ENCODE data around the gene OSTF1. TPM values are rescaled to one million over a fixed set of nuclear protein-coding genes. Genes with fewer than 3 reads are reported as not detected.

OSTF1 gene
- polyA plus RNA-seq, 6 donors from 2014 or later = 161 to 268 (median 200) TPM

DNA sequence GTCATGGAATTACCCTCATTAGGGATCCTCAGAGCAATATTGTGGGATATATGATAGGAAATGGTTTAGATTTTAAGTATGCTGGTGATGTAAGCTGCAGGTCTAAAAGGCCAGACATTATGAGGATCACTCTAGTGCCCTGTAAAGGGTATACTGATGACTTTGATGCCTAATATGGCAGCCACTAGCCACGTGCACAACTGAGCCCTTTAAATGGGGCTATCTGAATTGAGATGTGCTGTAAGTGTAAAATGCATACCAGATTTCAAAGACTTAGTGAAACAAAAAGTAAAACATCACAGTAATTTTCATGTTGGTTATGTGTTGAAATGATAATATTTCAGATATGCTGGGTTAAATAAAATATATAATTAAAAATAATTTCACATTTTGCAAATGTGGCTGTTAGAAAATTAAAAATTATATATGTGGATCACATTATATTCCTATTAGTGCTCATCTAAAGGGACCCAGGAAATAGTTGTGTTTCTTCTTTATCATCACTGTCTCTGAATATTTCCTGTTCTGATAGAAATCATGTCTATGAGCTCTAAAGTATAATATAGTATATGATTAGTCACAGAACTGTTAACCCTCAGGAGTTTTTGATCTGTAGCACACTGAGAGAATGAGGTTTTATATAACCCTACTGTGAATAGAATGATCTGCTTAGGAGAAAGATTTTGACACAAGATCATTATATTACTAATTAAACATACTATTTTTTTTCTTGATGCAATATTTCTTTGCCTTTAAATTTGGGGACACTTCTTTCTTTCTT, 50.1 kb downstream of the OSTF1 start:
- no peak overlapping the region for H3K4me3 Mint-ChIP-seq
- peaks cover 0 to 3% (median 2%) of the 10 kb centered on the region in 7 donors for H3K9me3 Mint-ChIP-seq
- H3K27ac Mint-ChIP-seq = no peak overlapping the region
- ATAC-seq (ENCODE audit: low read depth in 2 of 2) = no peak
- H3K4me1 Mint-ChIP-seq = peaks cover 9 to 23% (median 10%) of the 10 kb centered on the region in 3 donors
- DNase-seq = no peak
- H3K27me3 Mint-ChIP-seq = no peaks in the 10 kb centered on the region
- peaks cover 43 to 57% of the 10 kb centered on the region in 2 donors for H3K36me3 Mint-ChIP-seq

DNA sequence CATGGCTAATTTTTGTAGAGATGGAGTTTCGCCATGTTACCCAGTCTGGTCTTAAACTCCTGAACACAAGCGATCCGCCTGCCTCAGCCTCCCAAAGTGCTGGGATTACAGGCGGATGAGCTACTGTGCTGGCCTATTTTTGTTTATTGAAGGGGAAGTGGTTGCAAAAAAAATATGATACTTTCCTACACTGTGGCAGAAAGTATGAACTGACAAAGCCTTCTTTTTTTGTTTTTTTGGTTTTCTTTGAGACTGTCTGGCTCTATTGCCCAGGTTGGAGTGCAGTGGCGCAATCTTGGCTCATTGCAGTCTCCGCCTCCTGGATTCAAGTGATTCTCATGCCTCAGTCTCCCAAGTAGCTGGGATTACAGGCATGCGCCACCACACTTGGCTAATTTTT, 50.9 kb downstream of the OSTF1 start:
- DNase-seq (no peak), ATAC-seq (ENCODE audit: low read depth in 2 of 2) (no peak)
- Mint-ChIP-seq H3K27me3 (no peaks in the 10 kb centered on the region), H3K9me3 (peaks cover 4 to 9% (median 7%) of the 10 kb centered on the region in 7 donors), H3K4me3 (no peak overlapping the region), H3K27ac (peak overlapping the region in 1 of 6 donors; percentile 42), H3K36me3 (peaks cover 45 to 63% of the 10 kb centered on the region in 2 donors), H3K4me1 (peaks cover 10 to 26% (median 13%) of the 10 kb centered on the region in 3 donors)

DNA sequence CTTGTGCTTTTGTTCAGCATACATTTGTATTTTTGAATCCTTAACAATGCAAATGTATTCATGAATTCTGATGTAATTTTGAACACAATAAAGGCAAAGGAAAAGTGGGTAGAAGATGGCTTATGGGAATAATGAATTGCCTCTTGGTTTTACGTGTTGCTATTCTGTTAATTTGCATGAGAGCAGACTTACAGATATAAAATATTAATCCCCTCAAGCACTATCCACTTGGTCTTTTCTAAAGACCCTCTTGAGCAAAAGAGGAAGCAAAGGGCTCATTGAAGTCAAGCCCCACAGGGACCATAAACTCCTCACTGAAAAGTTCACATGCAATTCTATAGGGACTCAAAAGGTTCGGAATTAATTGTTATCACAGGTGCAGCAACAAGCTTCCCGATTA, 51.9 kb downstream of the OSTF1 start:
- H3K27me3 Mint-ChIP-seq = no peaks in the 10 kb centered on the region
- ATAC-seq (ENCODE audit: low read depth in 2 of 2) = no peak
- peaks cover 56 to 63% of the 10 kb centered on the region in 2 donors for H3K36me3 Mint-ChIP-seq
- no peak for DNase-seq
- H3K4me1 Mint-ChIP-seq = peaks cover 10 to 23% (median 13%) of the 10 kb centered on the region in 3 donors
- H3K4me3 Mint-ChIP-seq = no peak overlapping the region
- H3K9me3 Mint-ChIP-seq = peaks cover 4 to 19% (median 12%) of the 10 kb centered on the region in 7 donors
- H3K27ac Mint-ChIP-seq = no peak overlapping the region

DNA sequence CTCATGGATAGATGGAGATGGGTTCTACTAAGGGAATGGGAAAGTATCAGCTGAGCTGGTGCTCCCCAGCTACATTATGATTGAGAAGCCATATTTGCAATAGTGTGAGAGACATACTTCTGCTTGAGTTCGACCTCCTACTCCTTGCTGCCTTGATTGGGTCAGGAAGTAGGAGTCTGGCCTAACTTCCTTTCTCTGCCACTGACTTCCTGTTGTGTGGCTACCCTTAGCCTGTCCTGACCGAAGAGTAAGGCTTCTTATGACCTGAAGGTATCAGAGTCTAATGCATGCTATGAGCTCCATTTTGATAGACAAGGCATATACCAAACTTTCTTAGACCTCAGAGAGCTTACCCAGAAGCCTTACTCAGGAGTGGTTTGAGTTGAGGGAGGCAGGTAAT, 53.9 kb downstream of the OSTF1 start:
- Mint-ChIP-seq H3K4me3 (no peak overlapping the region), H3K9me3 (peaks cover 4 to 19% (median 12%) of the 10 kb centered on the region in 7 donors), H3K27me3 (no peaks in the 10 kb centered on the region), H3K27ac (peak overlapping the region in 3 of 6 donors; percentile 9 to 73 (median 12)), H3K36me3 (peaks cover 54 to 55% of the 10 kb centered on the region in 2 donors), H3K4me1 (peaks cover 16 to 27% (median 19%) of the 10 kb centered on the region in 3 donors)
- DNase-seq = no peak
- ATAC-seq (ENCODE audit: low read depth in 2 of 2) = no peak

DNA sequence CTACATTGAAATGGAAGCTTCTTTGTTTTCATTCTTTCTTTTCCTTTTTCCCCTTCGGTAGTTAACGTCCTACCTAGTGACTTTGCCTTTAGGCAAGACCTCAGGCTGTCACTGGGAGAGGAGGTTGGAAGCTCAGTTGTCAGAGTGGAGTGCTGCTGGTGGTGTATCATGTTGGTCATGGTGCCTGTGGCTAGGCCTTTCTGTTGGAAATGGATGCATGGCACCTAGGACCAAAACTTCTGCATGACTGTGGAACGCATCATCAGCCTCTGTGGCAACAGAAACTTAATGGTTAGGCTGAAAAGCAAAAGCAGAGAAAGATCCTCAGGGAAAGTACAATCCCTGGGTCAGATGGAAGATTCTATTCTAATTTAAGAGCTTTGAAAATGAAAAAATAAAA, 57.9 kb downstream of the OSTF1 start:
- Mint-ChIP-seq H3K27me3 (no peaks in the 10 kb centered on the region), H3K4me1 (peaks cover 29 to 36% (median 35%) of the 10 kb centered on the region in 3 donors), H3K9me3 (peaks cover 4 to 19% (median 12%) of the 10 kb centered on the region in 7 donors), H3K36me3 (peaks cover 42 to 44% of the 10 kb centered on the region in 2 donors), H3K27ac (peak overlapping the region in 2 of 6 donors; percentile 67 to 83), H3K4me3 (no peak overlapping the region)
- ATAC-seq (ENCODE audit: low read depth in 2 of 2) (no peak), DNase-seq (no peak)

DNA sequence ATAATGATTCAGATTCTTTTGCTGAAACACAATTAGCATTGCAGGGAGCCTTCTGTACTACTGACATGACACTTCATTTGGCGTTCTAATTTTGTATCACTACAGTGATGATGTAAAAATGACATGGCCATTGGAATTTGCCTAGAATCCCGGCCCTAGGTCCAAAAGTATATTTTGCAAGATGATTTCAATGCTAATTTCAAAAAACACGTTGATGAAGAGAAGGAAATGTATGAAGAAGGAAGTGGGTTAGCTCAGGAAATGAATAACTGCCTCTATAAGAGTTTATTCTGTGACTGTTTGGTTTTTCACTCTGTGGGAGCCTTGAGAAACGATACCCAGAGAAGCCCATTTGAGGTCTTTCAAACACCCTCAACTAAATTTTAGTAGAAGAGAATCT, 59.3 kb downstream of the OSTF1 start:
- H3K27ac Mint-ChIP-seq = peak overlapping the region in 5 of 6 donors; percentile 22 to 91 (median 77)
- peaks cover 21 to 30% (median 29%) of the 10 kb centered on the region in 3 donors for H3K4me1 Mint-ChIP-seq
- ATAC-seq (ENCODE audit: low read depth in 2 of 2) = no peak
- H3K9me3 Mint-ChIP-seq = peaks cover 4 to 19% (median 12%) of the 10 kb centered on the region in 7 donors
- peaks cover 32 to 36% of the 10 kb centered on the region in 2 donors for H3K36me3 Mint-ChIP-seq
- H3K27me3 Mint-ChIP-seq = no peaks in the 10 kb centered on the region
- no peak for DNase-seq
- no peak overlapping the region for H3K4me3 Mint-ChIP-seq

DNA sequence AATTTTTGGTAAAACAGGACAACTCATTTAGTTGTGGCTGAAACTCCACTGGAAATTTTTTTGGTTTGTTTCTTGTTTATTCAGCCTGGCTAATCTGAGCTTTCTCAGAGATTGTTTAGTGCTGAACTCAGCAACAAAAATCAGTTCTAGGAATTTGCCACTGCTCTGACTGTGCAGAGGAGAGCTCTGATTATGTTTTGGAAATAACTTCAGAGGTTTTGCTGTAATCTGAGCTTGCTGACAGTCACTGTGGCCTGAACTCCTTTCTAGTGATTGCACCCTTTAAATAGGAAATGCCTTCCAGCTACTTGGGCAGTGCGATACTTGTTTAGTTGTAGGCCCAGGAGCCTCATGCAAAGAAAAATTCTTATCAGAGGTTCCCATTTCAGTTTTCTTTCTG, 60.2 kb downstream of the OSTF1 start:
- H3K4me3 Mint-ChIP-seq = no peak overlapping the region
- DNase-seq = no peak
- peaks cover 26 to 28% of the 10 kb centered on the region in 2 donors for H3K36me3 Mint-ChIP-seq
- peaks cover 18 to 29% (median 27%) of the 10 kb centered on the region in 3 donors for H3K4me1 Mint-ChIP-seq
- H3K9me3 Mint-ChIP-seq = peaks cover 2 to 16% (median 9%) of the 10 kb centered on the region in 7 donors
- H3K27me3 Mint-ChIP-seq = no peaks in the 10 kb centered on the region
- H3K27ac Mint-ChIP-seq = no peak overlapping the region
- no peak for ATAC-seq (ENCODE audit: low read depth in 2 of 2)

DNA sequence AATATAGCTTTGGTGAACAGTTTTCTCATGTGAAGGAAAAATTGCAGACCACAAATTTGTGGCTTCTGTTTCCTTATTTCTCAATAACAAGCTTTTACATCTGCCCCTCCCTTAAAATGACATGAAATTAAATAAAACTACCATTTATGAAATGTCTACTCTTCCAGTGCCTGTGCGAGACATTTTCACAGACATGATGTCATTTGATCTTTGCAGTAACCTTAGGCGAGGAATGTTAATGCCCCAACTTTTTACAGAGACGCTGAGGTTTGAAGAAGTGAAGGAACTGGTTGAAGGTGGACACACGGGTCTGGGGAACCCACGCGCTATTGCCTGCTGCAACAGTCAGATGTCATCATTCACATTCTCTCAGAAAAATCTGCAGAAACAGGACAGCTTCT, 61.5 kb downstream of the OSTF1 start:
- no peak overlapping the region for H3K4me3 Mint-ChIP-seq
- peak overlapping the region in 5 of 6 donors; percentile 5 to 78 (median 57) for H3K27ac Mint-ChIP-seq
- H3K4me1 Mint-ChIP-seq = peaks cover 16 to 29% (median 25%) of the 10 kb centered on the region in 3 donors
- DNase-seq (no peak), ATAC-seq (ENCODE audit: low read depth in 2 of 2) (no peak)
- H3K27me3 Mint-ChIP-seq = no peaks in the 10 kb centered on the region
- peaks cover 13 to 15% of the 10 kb centered on the region in 2 donors for H3K36me3 Mint-ChIP-seq
- peaks cover 0 to 4% (median 1%) of the 10 kb centered on the region in 7 donors for H3K9me3 Mint-ChIP-seq

DNA sequence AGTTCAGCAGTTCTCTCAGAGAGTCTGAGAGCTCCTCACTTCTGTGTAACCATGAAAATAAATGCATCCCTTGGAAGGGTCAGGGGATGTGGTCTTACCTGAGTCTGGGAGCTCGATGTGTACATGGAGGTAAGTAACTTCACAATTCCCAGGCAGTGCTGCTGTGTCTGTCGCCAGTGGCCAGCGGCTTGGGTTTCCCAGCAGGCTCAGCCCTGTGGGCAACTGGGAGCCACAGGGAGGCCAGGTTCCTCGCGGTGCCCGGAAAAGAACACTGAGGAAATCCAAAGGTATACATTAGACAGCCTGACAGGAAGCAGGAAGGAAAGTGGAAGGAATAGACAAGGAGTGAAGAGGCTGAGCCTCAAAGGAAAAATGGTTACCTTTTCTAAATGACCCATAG, 62.2 kb downstream of the OSTF1 start:
- Mint-ChIP-seq H3K27ac (peak overlapping the region in 2 of 6 donors; percentile 9 to 27), H3K9me3 (no peaks in the 10 kb centered on the region), H3K4me3 (no peak overlapping the region), H3K4me1 (peaks cover 16 to 29% (median 21%) of the 10 kb centered on the region in 3 donors), H3K27me3 (no peaks in the 10 kb centered on the region), H3K36me3 (peaks cover 7 to 11% of the 10 kb centered on the region in 2 donors)
- no peak for DNase-seq
- ATAC-seq (ENCODE audit: low read depth in 2 of 2) = no peak

DNA sequence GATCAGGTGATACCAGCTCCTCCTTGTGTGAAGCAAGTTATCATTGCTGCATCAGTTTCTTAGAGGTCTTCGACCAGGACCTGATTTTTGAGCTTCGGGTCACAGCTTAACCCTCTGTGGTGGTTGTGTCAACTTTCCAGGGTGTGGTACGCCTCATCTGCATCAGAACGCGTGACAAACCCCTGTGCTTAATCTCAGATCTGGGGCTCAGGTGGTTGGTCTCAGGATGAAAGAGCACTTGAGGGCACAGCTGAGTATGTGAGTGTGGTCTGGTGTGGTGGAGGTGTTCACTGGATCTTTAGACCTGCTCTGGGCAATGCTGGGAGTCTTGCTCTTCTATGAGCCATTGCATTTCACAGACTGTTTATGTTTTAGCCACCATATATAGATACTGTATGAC, 64.1 kb downstream of the OSTF1 start:
- DNase-seq = no peak
- H3K9me3 Mint-ChIP-seq = no peaks in the 10 kb centered on the region
- ATAC-seq (ENCODE audit: low read depth in 2 of 2) = no peak
- peaks cover 7 to 11% of the 10 kb centered on the region in 2 donors for H3K36me3 Mint-ChIP-seq
- H3K27ac Mint-ChIP-seq = peak overlapping the region in 3 of 6 donors; percentile 36 to 92 (median 57)
- H3K4me1 Mint-ChIP-seq = peaks cover 9 to 22% (median 15%) of the 10 kb centered on the region in 3 donors
- no peaks in the 10 kb centered on the region for H3K27me3 Mint-ChIP-seq
- no peak overlapping the region for H3K4me3 Mint-ChIP-seq

DNA sequence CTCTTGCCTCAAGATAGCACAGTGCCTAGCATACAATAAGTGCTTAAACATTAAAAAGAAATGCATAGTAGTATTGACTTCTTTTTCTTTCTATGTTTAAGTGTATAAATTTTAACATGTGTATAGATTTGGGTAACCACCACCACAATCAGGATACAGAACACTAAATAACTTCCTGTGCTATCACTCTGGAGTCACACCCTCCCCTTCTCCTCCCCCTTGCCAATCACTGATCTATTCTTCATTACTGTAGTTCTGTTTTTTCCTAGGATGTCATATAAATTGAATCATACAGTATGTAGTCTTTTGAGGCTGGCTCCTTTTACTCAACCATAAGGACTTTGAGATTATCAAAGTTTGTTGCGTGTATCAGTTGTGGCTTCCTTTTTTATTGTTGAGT, 68.5 kb downstream of the OSTF1 start:
- H3K27ac Mint-ChIP-seq = no peak overlapping the region
- DNase-seq = no peak
- H3K4me3 Mint-ChIP-seq = no peak overlapping the region
- no peaks in the 10 kb centered on the region for H3K4me1 Mint-ChIP-seq
- H3K9me3 Mint-ChIP-seq = no peaks in the 10 kb centered on the region
- no peaks in the 10 kb centered on the region for H3K27me3 Mint-ChIP-seq
- H3K36me3 Mint-ChIP-seq = peaks cover 0 to 5% of the 10 kb centered on the region in 2 donors
- no peak for ATAC-seq (ENCODE audit: low read depth in 2 of 2)

DNA sequence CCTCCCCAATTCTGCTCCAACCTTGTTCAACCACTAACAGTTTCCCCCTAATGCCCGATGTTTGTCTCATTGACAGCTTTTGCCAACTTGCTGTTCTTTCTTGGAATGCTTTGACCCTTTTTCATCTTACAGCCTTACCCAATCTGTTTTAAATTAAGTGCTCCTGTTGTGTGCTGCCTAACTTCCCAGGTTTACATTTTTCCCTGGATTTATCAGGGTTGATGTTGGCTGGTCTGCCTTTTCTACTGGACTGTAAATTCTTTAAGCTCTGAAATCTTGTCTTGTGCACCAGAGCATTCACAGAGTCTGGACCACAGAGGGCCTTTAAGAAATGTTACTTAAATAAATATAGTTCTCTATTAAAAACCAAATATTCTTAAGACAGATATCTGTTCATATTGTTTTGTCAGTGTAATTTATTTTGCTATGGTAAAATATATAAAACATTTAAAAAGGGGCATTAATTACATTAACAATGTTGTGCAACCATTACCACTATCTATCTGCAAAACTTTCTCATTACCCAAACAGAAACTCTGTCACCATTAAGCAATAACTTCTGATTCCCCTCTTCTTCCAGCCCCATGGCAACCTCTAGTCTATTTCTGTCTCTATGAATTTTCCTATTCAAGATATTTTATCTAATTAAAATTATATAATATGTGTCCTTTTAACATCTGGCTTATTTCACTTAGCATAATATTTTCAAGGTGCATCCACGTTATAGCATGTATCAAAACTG, 73.0 kb downstream of the OSTF1 start:
- Mint-ChIP-seq H3K9me3 (peaks cover 0 to 10% (median 3%) of the 10 kb centered on the region in 7 donors), H3K27me3 (no peaks in the 10 kb centered on the region), H3K36me3 (peaks cover 27 to 32% of the 10 kb centered on the region in 2 donors), H3K27ac (peak overlapping the region in 2 of 6 donors; percentile 68 to 76), H3K4me3 (no peak overlapping the region), H3K4me1 (no peaks in the 10 kb centered on the region)
- DNase-seq (no peak), ATAC-seq (ENCODE audit: low read depth in 2 of 2) (no peak)

DNA sequence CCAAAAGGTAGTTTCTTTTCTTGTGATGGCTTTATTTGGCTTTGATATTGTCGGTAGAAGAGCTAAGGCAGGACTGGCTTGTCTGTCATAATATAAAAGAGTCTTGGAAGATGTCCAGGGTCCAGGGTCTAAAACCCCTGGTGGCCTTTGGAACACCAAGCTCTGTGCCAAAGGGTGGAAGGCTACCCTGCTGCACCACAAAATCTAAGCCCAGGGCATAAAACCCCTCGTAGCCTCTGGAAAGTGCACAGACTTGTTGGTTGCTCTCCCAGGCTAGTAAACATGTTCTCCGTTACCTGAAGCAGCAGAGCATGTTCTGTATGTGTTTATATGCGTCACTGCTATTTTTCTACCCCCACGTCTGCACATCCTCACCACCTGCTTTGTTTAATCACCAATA, 75.5 kb downstream of the OSTF1 start:
- Mint-ChIP-seq H3K27me3 (no peaks in the 10 kb centered on the region), H3K36me3 (peaks cover 50 to 52% of the 10 kb centered on the region in 2 donors), H3K4me3 (no peak overlapping the region), H3K9me3 (peaks cover 0 to 18% (median 9%) of the 10 kb centered on the region in 7 donors), H3K4me1 (no peaks in the 10 kb centered on the region), H3K27ac (peak overlapping the region in 1 of 6 donors; percentile 69)
- DNase-seq (no peak), ATAC-seq (ENCODE audit: low read depth in 2 of 2) (no peak)

Data from naive B cell (primary cell).